HEK293 (cell line): ENCODE measurements around the gene NOS1.

Source experiments
- IKZF3 ChIP-seq: fragments of 450-650 bp; IDR thresholded peaks from 2 replicates; pipeline ENCODE4 v1.5.0; 2018; ENCODE audit warnings: missing biosample characterization, mild to moderate bottlenecking, missing genetic modification characterization, moderate library complexity
- TCF7L2 ChIP-seq: IDR thresholded peaks from 2 replicates; pipeline ENCODE4 v1.6.1; 2011; ENCODE audit warnings: low read depth, mild to moderate bottlenecking, inconsistent platforms, low read length, moderate library complexity, borderline replicate concordance
- ZBTB8A ChIP-seq: fragments of 450-650 bp; formaldehyde crosslinking; IDR thresholded peaks from 2 replicates; pipeline ENCODE4 v1.5.1; 2016; ENCODE audit warnings: missing biosample characterization, missing genetic modification characterization
- ZNF24 ChIP-seq: fragments of 450-650 bp; formaldehyde crosslinking; IDR thresholded peaks from 2 replicates; pipeline ENCODE4 v1.5.1; 2016; ENCODE audit warnings: missing biosample characterization, missing genetic modification characterization
- ZNF302 ChIP-seq: fragments of 450-650 bp; formaldehyde crosslinking; IDR thresholded peaks from 2 replicates; pipeline ENCODE4 v1.5.1; 2016; ENCODE audit warnings: missing biosample characterization, missing genetic modification characterization, low read depth
- ZNF341 ChIP-seq: fragments of 450-650 bp; formaldehyde crosslinking; IDR thresholded peaks from 2 replicates; pipeline ENCODE4; 2016; ENCODE audit warnings: low read depth, missing biosample characterization, missing genetic modification characterization
- ZNF473 ChIP-seq: fragments of 450-650 bp; formaldehyde crosslinking; IDR thresholded peaks from 2 replicates; pipeline ENCODE4 v1.5.1; 2017; ENCODE audit warnings: missing biosample characterization, missing genetic modification characterization
- ZNF521 ChIP-seq: fragments of 450-650 bp; formaldehyde crosslinking; IDR thresholded peaks from 2 replicates; pipeline ENCODE4 v1.5.1; 2017; ENCODE audit warnings: missing biosample characterization, mild to moderate bottlenecking, missing genetic modification characterization
- ZNF639 ChIP-seq: fragments of 450-650 bp; formaldehyde crosslinking; IDR thresholded peaks from 2 replicates; pipeline ENCODE4 v1.5.1; 2016; ENCODE audit warnings: missing biosample characterization, missing genetic modification characterization
- TF ChIP-seq, protein P1 (sequence below): fragments of 450-650 bp; formaldehyde crosslinking; IDR thresholded peaks from 2 replicates; pipeline ENCODE4 v1.5.1; 2016; ENCODE audit warnings: missing biosample characterization, missing genetic modification characterization
- TF ChIP-seq, protein P2 (sequence below): fragments of 450-650 bp; formaldehyde crosslinking; IDR thresholded peaks from 2 replicates; pipeline ENCODE4 v1.5.1; 2016; ENCODE audit warnings: missing biosample characterization, missing genetic modification characterization

DNA sequence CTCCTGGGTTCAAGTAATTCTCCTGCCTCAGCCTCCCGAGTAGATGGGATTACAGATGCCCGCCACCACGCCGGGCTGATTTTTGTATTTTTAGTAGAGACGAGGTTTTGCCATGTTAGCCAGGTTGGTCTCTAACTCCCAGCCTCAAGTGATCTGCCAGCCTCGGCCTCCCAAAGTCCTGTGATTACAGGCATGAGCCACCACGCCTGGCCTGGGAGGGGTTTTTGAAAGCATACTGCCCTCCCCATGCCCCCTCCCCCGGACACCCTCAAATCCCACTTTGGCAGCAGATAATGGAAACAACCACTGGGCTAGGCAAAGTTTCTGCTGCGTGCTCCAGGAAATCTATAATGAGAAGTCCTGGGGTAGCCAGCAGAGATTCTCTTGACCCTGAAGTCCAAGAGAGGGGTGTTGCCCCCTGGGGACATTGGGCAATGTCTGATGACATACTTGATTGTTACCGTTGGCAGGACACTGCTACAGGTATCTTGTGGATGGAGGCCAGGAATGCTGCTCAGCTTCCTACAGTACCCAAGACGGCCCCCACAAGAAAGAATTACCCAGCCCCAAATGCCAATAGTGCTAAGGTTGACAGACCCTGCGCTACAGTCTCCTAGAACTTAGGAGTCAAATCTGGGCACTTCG is 152.5 kb downstream of the NOS1 start:
- TF ChIP-seq, protein P1, sequence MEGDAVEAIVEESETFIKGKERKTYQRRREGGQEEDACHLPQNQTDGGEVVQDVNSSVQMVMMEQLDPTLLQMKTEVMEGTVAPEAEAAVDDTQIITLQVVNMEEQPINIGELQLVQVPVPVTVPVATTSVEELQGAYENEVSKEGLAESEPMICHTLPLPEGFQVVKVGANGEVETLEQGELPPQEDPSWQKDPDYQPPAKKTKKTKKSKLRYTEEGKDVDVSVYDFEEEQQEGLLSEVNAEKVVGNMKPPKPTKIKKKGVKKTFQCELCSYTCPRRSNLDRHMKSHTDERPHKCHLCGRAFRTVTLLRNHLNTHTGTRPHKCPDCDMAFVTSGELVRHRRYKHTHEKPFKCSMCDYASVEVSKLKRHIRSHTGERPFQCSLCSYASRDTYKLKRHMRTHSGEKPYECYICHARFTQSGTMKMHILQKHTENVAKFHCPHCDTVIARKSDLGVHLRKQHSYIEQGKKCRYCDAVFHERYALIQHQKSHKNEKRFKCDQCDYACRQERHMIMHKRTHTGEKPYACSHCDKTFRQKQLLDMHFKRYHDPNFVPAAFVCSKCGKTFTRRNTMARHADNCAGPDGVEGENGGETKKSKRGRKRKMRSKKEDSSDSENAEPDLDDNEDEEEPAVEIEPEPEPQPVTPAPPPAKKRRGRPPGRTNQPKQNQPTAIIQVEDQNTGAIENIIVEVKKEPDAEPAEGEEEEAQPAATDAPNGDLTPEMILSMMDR (tag by site-specific recombination), result no peak
- no peak for TF ChIP-seq TCF7L2
- no peak for TF ChIP-seq ZNF473 (tag by site-specific recombination)
- TF ChIP-seq, protein P2, sequence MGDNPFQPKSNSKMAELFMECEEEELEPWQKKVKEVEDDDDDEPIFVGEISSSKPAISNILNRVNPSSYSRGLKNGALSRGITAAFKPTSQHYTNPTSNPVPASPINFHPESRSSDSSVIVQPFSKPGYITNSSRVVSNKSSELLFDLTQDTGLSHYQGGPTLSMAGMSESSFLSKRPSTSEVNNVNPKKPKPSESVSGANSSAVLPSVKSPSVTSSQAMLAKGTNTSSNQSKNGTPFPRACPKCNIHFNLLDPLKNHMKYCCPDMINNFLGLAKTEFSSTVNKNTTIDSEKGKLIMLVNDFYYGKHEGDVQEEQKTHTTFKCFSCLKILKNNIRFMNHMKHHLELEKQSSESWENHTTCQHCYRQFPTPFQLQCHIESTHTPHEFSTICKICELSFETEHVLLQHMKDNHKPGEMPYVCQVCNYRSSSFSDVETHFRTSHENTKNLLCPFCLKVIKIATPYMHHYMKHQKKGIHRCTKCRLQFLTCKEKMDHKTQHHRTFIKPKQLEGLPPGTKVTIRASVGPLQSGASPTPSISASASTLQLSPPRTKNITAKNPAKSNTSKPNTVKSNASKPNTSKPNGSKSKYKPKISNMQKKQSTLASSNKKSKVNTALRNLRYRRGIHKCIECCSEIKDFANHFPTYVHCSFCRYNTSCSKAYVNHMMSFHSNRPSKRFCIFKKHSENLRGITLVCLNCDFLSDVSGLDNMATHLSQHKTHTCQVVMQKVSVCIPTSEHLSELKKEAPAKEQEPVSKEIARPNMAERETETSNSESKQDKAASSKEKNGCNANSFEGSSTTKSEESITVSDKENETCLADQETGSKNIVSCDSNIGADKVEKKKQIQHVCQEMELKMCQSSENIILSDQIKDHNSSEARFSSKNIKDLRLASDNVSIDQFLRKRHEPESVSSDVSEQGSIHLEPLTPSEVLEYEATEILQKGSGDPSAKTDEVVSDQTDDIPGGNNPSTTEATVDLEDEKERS (tag by site-specific recombination), result no peak
- TF ChIP-seq IKZF3 (tag by site-specific recombination), result no peak
- no peak for TF ChIP-seq ZNF302 (tag by site-specific recombination)
- no peak for TF ChIP-seq ZNF521
- TF ChIP-seq ZNF639 (tag by site-specific recombination), result no peak
- no peak for TF ChIP-seq ZBTB8A (tag by site-specific recombination)
- TF ChIP-seq ZNF341 (tag by site-specific recombination), result no peak
- TF ChIP-seq ZNF24 (tag by site-specific recombination), result no peak
